Thoracic aorta endothelial cell (primary cell): ENCODE data around the gene VTCN1. TPM values are rescaled to one million over a fixed set of nuclear protein-coding genes. Genes with fewer than 3 reads are reported as not detected.

Experiments used
- small RNA-seq: library from RNA; depleted of rRNA; stranded (forward); fragments of <200 nt; gene quantifications from one replicate; pipeline ENCODE3, GENCODE V24; 2012
- total RNA-seq: library from RNA; depleted of rRNA; stranded (reverse); fragments of >200 nt; gene quantifications from 2 replicates; pipeline ENCODE4 v1.2.3, GENCODE V29; 2012

The VTCN1 gene
- not detected in 2 replicates for total RNA-seq

GRCh38 chr1:117210831-117211261, at the start of gene VTCN1:
Gene VTCN1 (minus strand): TSS chr1:117210927. CDS start chr1:117210855, 72 bp downstream.

GRCh38 chr1:117121589-117122329, 89.0 kb downstream of the VTCN1 start, which contains the start of gene TRIM45:
Gene TRIM45 (minus strand): TSS chr1:117121749. CDS start chr1:117121201, 548 bp downstream.

Small RNA genes lying within 50 kb of the gene (small RNA-seq; reads per million reads assigned to genes)
- gene MIR942, result 28.4 reads per million, percentile 97 among the genes with 10 or more reads in this experiment
- gene RF00017, result not detected

Other genes starting within 250 kb of the VTCN1 start
- 0.07 TPM in 1 of 2 replicates, not detected in the other for gene CD101, start 209.2 kb downstream of the VTCN1 start, total RNA-seq
- 28.6 and 32.0 TPM in 2 replicates for gene TTF2, start 150.6 kb downstream of the VTCN1 start, total RNA-seq
- 0.93 and 1.4 TPM in 2 replicates for gene TRIM45, start 89.2 kb downstream of the VTCN1 start, total RNA-seq
- gene MAN1A2, start 156.5 kb upstream of the VTCN1 start, total RNA-seq, result 69.4 and 71.3 TPM in 2 replicates